Parathyroid adenoma (tissue), 2 donors: ENCODE data around the gene GABRG3.

Source experiments
- H2AFZ ChIP-seq: fragments of 300-600 bp; sonication (generic); one replicate; pipeline ENCODE4 v1.7.0; 2017; ENCODE audit warnings: antibody characterized with exemption, mild to moderate bottlenecking
- H3K27ac ChIP-seq: fragments of 300-600 bp; sonication (generic); one replicate; pipeline ENCODE4 v1.7.0; 2017
- H3K27me3 ChIP-seq: fragments of 300-600 bp; sonication (generic); one replicate; pipeline ENCODE4 v1.7.0; 2017; ENCODE audit warnings: low read length; ENCODE audit not compliant: control insufficient read depth, insufficient read depth
- H3K36me3 ChIP-seq: fragments of 300-600 bp; sonication (generic); one replicate; pipeline ENCODE4 v1.7.0; 2017; ENCODE audit warnings: low read length; ENCODE audit not compliant: control insufficient read depth, insufficient read depth
- H3K4me1 ChIP-seq: fragments of 300-600 bp; sonication (generic); one replicate; pipeline ENCODE4 v1.7.0; 2017; ENCODE audit warnings: control low read depth
- H3K4me2 ChIP-seq: fragments of 300-600 bp; sonication (generic); one replicate; pipeline ENCODE4 v1.7.0; 2017; ENCODE audit warnings: low read length
- H3K4me3 ChIP-seq: fragments of 300-600 bp; sonication (generic); one replicate; pipeline ENCODE4 v1.7.0; 2017; ENCODE audit warnings: low read depth, low read length
- H3K79me2 ChIP-seq: fragments of 300-600 bp; sonication (generic); one replicate; pipeline ENCODE4 v1.7.0; 2017; ENCODE audit warnings: control low read depth
- H3K9ac ChIP-seq: fragments of 300-600 bp; sonication (generic); one replicate; pipeline ENCODE4 v1.7.0; 2017; ENCODE audit warnings: mild to moderate bottlenecking
- H3K9me3 ChIP-seq: fragments of 300-600 bp; sonication (generic); one replicate; pipeline ENCODE4 v1.7.0; 2017; ENCODE audit warnings: low read length; ENCODE audit not compliant: control insufficient read depth
- CTCF ChIP-seq: fragments of 300-600 bp; sonication (generic); IDR thresholded peaks from one replicate; pipeline ENCODE4 v1.7.0; 2017; ENCODE audit warnings: antibody characterized with exemption, mild to moderate bottlenecking
- donor health status: primary hyperparathyroidism.

The GABRG3 gene

DNA sequence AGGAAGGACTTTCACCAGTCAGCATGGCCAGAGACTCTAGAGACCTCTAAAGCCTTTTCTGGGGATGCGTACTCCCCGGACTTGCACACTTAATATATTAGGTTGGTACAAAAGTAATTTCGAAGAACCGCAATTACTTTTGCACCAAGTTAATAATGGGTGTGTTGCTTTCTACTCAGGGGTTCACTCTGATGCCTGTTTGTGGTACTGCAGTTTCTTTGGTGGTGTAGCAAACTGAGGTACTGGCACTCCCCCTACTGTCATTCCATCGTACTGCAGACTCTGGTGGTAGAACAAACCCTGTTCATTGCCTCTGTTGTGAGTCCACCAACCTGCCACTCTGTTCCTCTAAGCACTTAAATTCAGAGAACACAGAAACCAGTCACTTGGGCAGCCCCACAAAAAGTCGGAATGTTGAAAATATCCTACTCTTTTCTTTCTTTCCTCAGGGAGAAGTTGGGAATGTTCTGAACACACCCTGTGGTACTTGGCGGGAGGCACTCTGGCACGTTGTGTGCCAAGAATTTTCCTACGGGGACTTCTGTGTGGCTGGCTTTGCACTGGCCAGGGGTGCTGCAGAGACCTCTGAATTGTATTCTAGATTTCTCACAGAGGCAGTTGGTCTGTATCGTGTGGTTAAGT lies 46.3 kb downstream of the GABRG3 start:
- Histone ChIP-seq H3K9ac (no peak overlapping the region), H3K4me2 (no peak overlapping the region), H3K4me1 (no peaks in the 10 kb centered on the region), H3K36me3 (no peaks in the 10 kb centered on the region), H3K27me3 (no peaks in the 10 kb centered on the region), H3K4me3 (no peak overlapping the region), H3K9me3 (no peaks in the 10 kb centered on the region), H3K27ac (no peak overlapping the region), H2AFZ (no peak overlapping the region), H3K79me2 (no peaks in the 10 kb centered on the region)
- peak; percentile 47 for TF ChIP-seq CTCF

GRCh38 chr15:27019687-27020086 lies 48.7 kb downstream of the GABRG3 start:
- no peak overlapping the region for H3K4me2 ChIP-seq

DNA sequence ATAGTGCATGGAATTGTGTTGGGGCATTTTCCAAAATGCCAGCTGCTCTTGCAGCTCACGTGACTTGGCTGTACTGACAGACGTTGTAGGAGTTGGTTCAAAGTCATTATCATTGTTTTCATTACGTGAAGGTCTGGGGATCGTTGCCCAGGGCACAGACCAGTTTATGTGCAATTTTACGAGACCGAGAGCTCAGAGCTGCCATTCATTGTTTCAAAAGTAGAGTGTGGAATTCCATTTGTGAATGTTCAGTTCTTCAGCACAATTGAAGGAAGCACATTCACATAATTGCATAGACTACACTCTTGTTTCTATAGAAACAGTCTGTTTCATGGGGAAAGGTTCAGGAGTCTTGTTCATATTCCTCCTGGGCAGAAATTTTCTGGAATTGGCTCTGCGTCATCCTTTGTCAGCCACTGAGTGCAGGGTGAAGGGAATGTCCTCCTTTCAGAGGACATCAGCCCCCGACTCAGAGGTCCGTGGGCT lies 54.5 kb downstream of the GABRG3 start:
- TF ChIP-seq CTCF, result no peak
- H3K9ac ChIP-seq, result no peak overlapping the region
- H2AFZ ChIP-seq, result no peak overlapping the region
- no peaks in the 10 kb centered on the region for H3K36me3 ChIP-seq
- no peaks in the 10 kb centered on the region for H3K79me2 ChIP-seq
- no peaks in the 10 kb centered on the region for H3K9me3 ChIP-seq
- H3K4me2 ChIP-seq, result no peak overlapping the region
- H3K27me3 ChIP-seq, result no peaks in the 10 kb centered on the region
- H3K4me3 ChIP-seq, result no peak overlapping the region
- no peaks in the 10 kb centered on the region for H3K4me1 ChIP-seq
- no peak overlapping the region for H3K27ac ChIP-seq

More at GRCh38 chr15:27019687-27020086, 48.7 kb downstream of the GABRG3 start:
- Histone ChIP-seq H3K79me2 (no peaks in the 10 kb centered on the region), H3K9me3 (no peaks in the 10 kb centered on the region), H3K27ac (no peak overlapping the region), H2AFZ (no peak overlapping the region), H3K4me1 (no peaks in the 10 kb centered on the region), H3K9ac (no peak overlapping the region), H3K27me3 (no peaks in the 10 kb centered on the region), H3K4me3 (no peak overlapping the region), H3K36me3 (no peaks in the 10 kb centered on the region)
- TF ChIP-seq CTCF, result no peak

GRCh38 chr15:27027229-27027628 lies 56.2 kb downstream of the GABRG3 start:
- Histone ChIP-seq H3K27ac (no peak overlapping the region), H2AFZ (no peak overlapping the region), H3K27me3 (no peaks in the 10 kb centered on the region), H3K9me3 (no peaks in the 10 kb centered on the region), H3K4me2 (no peak overlapping the region), H3K36me3 (no peaks in the 10 kb centered on the region), H3K4me1 (no peaks in the 10 kb centered on the region), H3K79me2 (no peaks in the 10 kb centered on the region), H3K9ac (no peak overlapping the region), H3K4me3 (no peak overlapping the region)
- TF ChIP-seq CTCF, result no peak
